ENCODE measurements around the gene SCN9A. TPM values are rescaled to one million over a fixed set of nuclear protein-coding genes. Genes with fewer than 3 reads are reported as not detected.
"Not testable (repeated sequence)": the region's sequence is repeated elsewhere in the genome, so short reads cannot be mapped to it uniquely, and the experiment has no call there.

The SCN9A gene
- total and polyA plus RNA-seq, 12 donors: 0.30 to 7.9 (median 1.7) TPM

DNA sequence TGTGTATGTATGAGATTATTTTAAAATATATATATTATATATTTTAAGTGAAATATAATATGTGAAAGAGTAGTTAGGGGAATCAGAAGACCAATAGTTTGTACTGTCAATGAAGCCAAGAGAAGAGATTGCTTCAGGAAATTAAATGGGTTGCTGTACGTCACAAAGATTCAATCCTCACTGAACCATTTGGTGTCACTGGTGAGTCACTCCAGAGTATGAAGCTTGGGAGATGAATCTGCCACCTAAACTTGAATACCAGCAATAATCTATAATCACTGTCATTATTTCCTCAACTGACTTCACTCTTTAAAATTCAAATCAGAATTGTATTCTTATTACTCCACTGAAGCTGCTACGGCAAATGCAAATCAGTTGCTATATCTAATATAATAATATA lies 41.9 kb upstream of the SCN9A start:
- TF ChIP-seq, protein P1, sequence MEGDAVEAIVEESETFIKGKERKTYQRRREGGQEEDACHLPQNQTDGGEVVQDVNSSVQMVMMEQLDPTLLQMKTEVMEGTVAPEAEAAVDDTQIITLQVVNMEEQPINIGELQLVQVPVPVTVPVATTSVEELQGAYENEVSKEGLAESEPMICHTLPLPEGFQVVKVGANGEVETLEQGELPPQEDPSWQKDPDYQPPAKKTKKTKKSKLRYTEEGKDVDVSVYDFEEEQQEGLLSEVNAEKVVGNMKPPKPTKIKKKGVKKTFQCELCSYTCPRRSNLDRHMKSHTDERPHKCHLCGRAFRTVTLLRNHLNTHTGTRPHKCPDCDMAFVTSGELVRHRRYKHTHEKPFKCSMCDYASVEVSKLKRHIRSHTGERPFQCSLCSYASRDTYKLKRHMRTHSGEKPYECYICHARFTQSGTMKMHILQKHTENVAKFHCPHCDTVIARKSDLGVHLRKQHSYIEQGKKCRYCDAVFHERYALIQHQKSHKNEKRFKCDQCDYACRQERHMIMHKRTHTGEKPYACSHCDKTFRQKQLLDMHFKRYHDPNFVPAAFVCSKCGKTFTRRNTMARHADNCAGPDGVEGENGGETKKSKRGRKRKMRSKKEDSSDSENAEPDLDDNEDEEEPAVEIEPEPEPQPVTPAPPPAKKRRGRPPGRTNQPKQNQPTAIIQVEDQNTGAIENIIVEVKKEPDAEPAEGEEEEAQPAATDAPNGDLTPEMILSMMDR (IDR thresholded peaks at IDR 0.05): no peak
- no peak for TF ChIP-seq POLR2A (IDR thresholded peaks at IDR 0.05)
- Histone ChIP-seq H3K4me3 (no peak overlapping the region), H3K27me3 (no peaks in the 10 kb centered on the region), H3K36me3 (replicated peaks in 1 of 2) (no peaks in the 10 kb centered on the region), H3K4me1 (replicated peaks in 1 of 2) (no peaks in the 10 kb centered on the region), H3K27ac (no peak overlapping the region), H3K9me3 (replicated peaks in 1 of 3) (no peaks in the 10 kb centered on the region)
- no peak for DNase-seq
- 56 to 63% (median 59%) methylated on average over 2 of the region's 2 CpGs for WGBS, 4 donors
- intact Hi-C loops (cut with DNase I): no loop called here

DNA sequence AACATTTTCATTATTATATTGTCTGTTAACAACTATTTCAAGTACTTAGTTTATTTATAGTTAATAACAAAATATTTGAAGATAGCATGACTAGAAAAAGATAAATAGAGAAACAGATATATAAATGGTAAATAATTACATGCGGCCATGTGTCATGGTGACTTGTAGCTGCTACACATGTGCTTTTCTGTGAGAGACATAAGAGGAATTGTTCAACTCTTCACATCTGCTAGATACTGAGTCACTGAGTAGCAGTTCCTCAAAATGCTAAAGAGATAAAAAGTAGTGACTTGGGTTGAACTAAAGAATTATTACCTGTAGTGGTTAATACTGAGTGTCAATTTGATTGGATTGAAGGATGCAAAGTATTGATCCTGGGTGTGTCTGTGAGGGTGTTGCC lies 37.5 kb upstream of the SCN9A start:
- no peak for DNase-seq
- WGBS, 4 donors: 80 to 91% (median 88%) methylated on average over 1 of the region's 1 CpG
- no peak overlapping the region for H3K27ac ChIP-seq

DNA sequence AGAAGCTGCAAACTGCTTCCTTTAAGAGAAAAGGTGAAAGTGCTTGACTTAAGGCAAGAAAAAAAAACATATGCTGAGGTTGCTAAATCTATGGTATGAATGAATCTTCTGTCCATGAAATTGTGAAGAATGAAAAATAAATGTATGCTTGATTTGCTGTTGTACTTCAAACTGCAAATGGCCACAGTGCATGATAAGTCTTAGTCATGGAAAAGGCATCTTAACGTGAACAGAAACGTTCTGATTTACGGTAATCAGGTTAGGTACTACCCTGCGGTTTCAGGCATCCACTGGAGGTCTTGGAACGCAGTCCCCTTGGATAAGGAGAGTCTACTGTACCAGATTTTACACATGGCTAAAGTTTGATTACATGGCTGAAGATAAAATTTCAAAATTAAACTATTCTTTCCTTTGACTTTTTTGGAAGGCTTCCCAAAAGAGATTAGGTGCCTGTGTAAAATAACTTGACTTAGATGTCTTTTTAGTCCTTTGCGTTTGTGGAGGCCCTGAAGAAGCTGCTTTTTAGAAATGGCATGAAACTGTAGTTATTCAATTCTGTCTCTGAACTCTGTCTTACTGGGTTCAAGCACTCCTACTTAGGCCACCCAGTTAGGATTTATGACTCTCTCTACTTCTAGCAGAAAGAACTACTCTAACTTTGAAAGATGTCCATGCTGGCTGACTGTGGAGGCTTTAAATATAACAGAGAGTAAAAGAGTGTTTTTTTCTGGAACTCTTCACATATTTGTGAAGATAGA lies 35.9 kb upstream of the SCN9A start:
- Histone ChIP-seq H3K4me1 (replicated peaks in 1 of 2) (no peaks in the 10 kb centered on the region), H3K9me3 (replicated peaks in 1 of 3) (no peaks in the 10 kb centered on the region), H3K4me3 (no peak overlapping the region), H3K27me3 (no peaks in the 10 kb centered on the region), H3K27ac (no peak overlapping the region), H3K36me3 (replicated peaks in 1 of 2) (no peaks in the 10 kb centered on the region)
- TF ChIP-seq POLR2A (IDR thresholded peaks at IDR 0.05): no peak
- TF ChIP-seq, protein P1 (IDR thresholded peaks at IDR 0.05): no peak
- no peak for DNase-seq
- WGBS, 4 donors: 50 to 67% (median 61%) methylated on average over 6 of the region's 6 CpGs
- intact Hi-C loops (cut with DNase I): no loop called here

More for the DNA sequence above, 37.5 kb upstream of the SCN9A start:
- TF ChIP-seq, protein P1 (IDR thresholded peaks at IDR 0.05): no peak
- no peak for TF ChIP-seq POLR2A (IDR thresholded peaks at IDR 0.05)
- H3K36me3 ChIP-seq (replicated peaks in 1 of 2): no peaks in the 10 kb centered on the region
- intact Hi-C loops (cut with DNase I): no loop called here
- H3K27me3 ChIP-seq: no peaks in the 10 kb centered on the region
- H3K4me1 ChIP-seq (replicated peaks in 1 of 2): no peaks in the 10 kb centered on the region
- H3K9me3 ChIP-seq (replicated peaks in 1 of 3): no peaks in the 10 kb centered on the region
- H3K4me3 ChIP-seq: no peak overlapping the region

GRCh38 chr2:166410828-166411472 lies 35.2 kb upstream of the SCN9A start:
- peak in 2 of 7 donors; percentile 2 to 18 for DNase-seq
- H3K4me3 ChIP-seq: no peak overlapping the region
- 56 to 60% (median 59%) methylated on average over 7 of the region's 7 CpGs for WGBS, 4 donors

DNA sequence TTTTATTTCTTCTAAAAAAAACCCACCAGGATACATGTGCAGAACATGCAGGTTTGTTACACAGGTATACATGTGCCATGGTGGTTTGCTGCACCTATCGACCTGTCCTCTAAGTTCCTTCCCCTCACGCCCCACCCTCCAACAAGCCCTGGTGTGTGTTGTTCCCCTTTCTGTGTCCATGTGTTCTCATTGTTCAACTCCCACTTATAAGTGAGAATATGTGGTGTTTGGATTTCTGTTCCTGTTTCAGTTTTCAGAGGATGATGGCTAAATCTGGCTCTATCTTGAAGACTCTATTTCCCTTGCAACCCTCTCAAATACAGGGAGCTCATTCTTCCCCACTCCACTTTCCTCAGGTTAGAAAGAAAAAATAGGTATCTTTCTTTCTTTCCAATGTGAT lies 32.0 kb upstream of the SCN9A start:
- intact Hi-C loops (cut with DNase I); H3K9me3 ChIP-seq (replicated peaks in 1 of 3); H3K4me1 ChIP-seq (replicated peaks in 1 of 2); DNase-seq; H3K27me3 ChIP-seq; H3K36me3 ChIP-seq (replicated peaks in 1 of 2); H3K4me3 ChIP-seq; H3K27ac ChIP-seq: not testable (repeated sequence)
- 63 to 86% (median 67%) methylated on average over 2 of the region's 2 CpGs for WGBS, 4 donors

More at GRCh38 chr2:166410828-166411472, 35.2 kb upstream of the SCN9A start:
- Histone ChIP-seq H3K27me3 (no peaks in the 10 kb centered on the region), H3K27ac (no peak overlapping the region), H3K4me1 (replicated peaks in 1 of 2) (no peaks in the 10 kb centered on the region), H3K9me3 (replicated peaks in 1 of 3) (no peaks in the 10 kb centered on the region), H3K36me3 (replicated peaks in 1 of 2) (no peaks in the 10 kb centered on the region)
- intact Hi-C loops (cut with DNase I): no loop called here
- TF ChIP-seq, protein P1 (IDR thresholded peaks at IDR 0.05): no peak
- TF ChIP-seq POLR2A (IDR thresholded peaks at IDR 0.05): no peak

Data from adrenal gland (tissue), 12 donors.